Measurements from ENCODE around the gene HACD2. TPM values are rescaled to one million over a fixed set of nuclear protein-coding genes. Genes with fewer than 3 reads are reported as not detected.

The HACD2 gene
- total and polyA plus RNA-seq, 2 donors from 2014 or later = 13.1 to 25.4 TPM

GRCh38 chr3:123552095-123552714 is 32.6 kb downstream of the HACD2 start:
- FAIRE-seq = no peak
- DNase-seq = no peak
- Histone ChIP-seq H3K27ac (ENCODE audit: low read depth in 2 of 2, low read length in 2 of 2) (no peak overlapping the region), H3K36me3 (ENCODE audit: control insufficient read depth in 2 of 3, insufficient read depth in 3 of 3, low read length in 3 of 3) (peaks cover 2 to 10% (median 3%) of the 10 kb centered on the region in 3 donors), H3K9ac (ENCODE audit: low read length in 3 of 3) (no peak overlapping the region), H3K4me1 (ENCODE audit: control insufficient read depth in 2 of 3, insufficient read depth in 2 of 3, low read depth in 1 of 3, low read length in 3 of 3) (peaks cover 0 to 4% (median 0%) of the 10 kb centered on the region in 3 donors), H3K27me3 (ENCODE audit: control insufficient read depth, insufficient read depth, low read length) (no peaks in the 10 kb centered on the region), H3K9me3 (ENCODE audit: control insufficient read depth in 2 of 3, insufficient read depth in 1 of 3, low read length in 3 of 3) (no peaks in the 10 kb centered on the region), H3K4me3 (ENCODE audit: low read length in 3 of 3) (no peak overlapping the region)
- intact Hi-C loops (cut with DNase I) = loop anchor here (10.0 kb wide), 1 partner anchor 227 kb away; no protein-coding TSS in a partner anchor
- TF ChIP-seq CTCF (IDR thresholded peaks at IDR 0.05; ENCODE audit: borderline replicate concordance, extremely low read depth, insufficient read depth) = peak; percentile 32

GRCh38 chr3:123547881-123548519 is 36.9 kb downstream of the HACD2 start:
- Histone ChIP-seq H3K36me3 (ENCODE audit: control insufficient read depth in 2 of 3, insufficient read depth in 3 of 3, low read length in 3 of 3) (peaks cover 2 to 10% (median 3%) of the 10 kb centered on the region in 3 donors), H3K4me1 (ENCODE audit: control insufficient read depth in 2 of 3, insufficient read depth in 2 of 3, low read depth in 1 of 3, low read length in 3 of 3) (peaks cover 0 to 4% (median 0%) of the 10 kb centered on the region in 3 donors), H3K9me3 (ENCODE audit: control insufficient read depth in 2 of 3, insufficient read depth in 1 of 3, low read length in 3 of 3) (no peaks in the 10 kb centered on the region), H3K27me3 (ENCODE audit: control insufficient read depth, insufficient read depth, low read length) (no peaks in the 10 kb centered on the region), H3K4me3 (ENCODE audit: low read length in 3 of 3) (no peak overlapping the region), H3K9ac (ENCODE audit: low read length in 3 of 3) (no peak overlapping the region), H3K27ac (ENCODE audit: low read depth in 2 of 2, low read length in 2 of 2) (no peak overlapping the region)
- intact Hi-C loops (cut with DNase I) = no loop called here
- TF ChIP-seq CTCF (IDR thresholded peaks at IDR 0.05; ENCODE audit: borderline replicate concordance, extremely low read depth, insufficient read depth) = no peak
- DNase-seq (peak in 3 of 5 donors; percentile 49 to 79 (median 72)), FAIRE-seq (no peak)

GRCh38 chr3:123546133-123546755 is 38.6 kb downstream of the HACD2 start:
- Histone ChIP-seq H3K27me3 (ENCODE audit: control insufficient read depth, insufficient read depth, low read length) (no peaks in the 10 kb centered on the region), H3K36me3 (ENCODE audit: control insufficient read depth in 2 of 3, insufficient read depth in 3 of 3, low read length in 3 of 3) (peaks cover 2 to 10% (median 3%) of the 10 kb centered on the region in 3 donors), H3K4me3 (ENCODE audit: low read length in 3 of 3) (no peak overlapping the region), H3K9ac (ENCODE audit: low read length in 3 of 3) (no peak overlapping the region), H3K4me1 (ENCODE audit: control insufficient read depth in 2 of 3, insufficient read depth in 2 of 3, low read depth in 1 of 3, low read length in 3 of 3) (peaks cover 0 to 4% (median 0%) of the 10 kb centered on the region in 3 donors), H3K9me3 (ENCODE audit: control insufficient read depth in 2 of 3, insufficient read depth in 1 of 3, low read length in 3 of 3) (no peaks in the 10 kb centered on the region), H3K27ac (ENCODE audit: low read depth in 2 of 2, low read length in 2 of 2) (no peak overlapping the region)
- intact Hi-C loops (cut with DNase I) = no loop called here
- TF ChIP-seq CTCF (IDR thresholded peaks at IDR 0.05; ENCODE audit: borderline replicate concordance, extremely low read depth, insufficient read depth) = no peak
- FAIRE-seq (no peak), DNase-seq (no peak)

Measured in kidney (tissue), 14 donors.